Measurements from ENCODE around the gene PLEKHN1. TPM values are rescaled to one million over a fixed set of nuclear protein-coding genes. Genes with fewer than 3 reads are reported as not detected.
"Not testable (repeated sequence)": the region's sequence is repeated elsewhere in the genome, so short reads cannot be mapped to it uniquely, and the experiment has no call there.

PLEKHN1 gene
- total and polyA plus RNA-seq, 5 experiments from 2014 or later: 0.19 to 0.93 (median 0.60) TPM; not detected in 2

- POLR2A ChIA-PET, H3K36me3 Mint-ChIP-seq, DNase-seq, H3K9me3 Mint-ChIP-seq, H3K27ac Mint-ChIP-seq, ATAC-seq, H3K4me3 Mint-ChIP-seq: not testable (repeated sequence)
- Mint-ChIP-seq H3K27me3 (peaks cover 2 to 20% (median 8%) of the 10 kb centered on the region in 5 donors), H3K4me1 (peaks cover 10 to 40% (median 30%) of the 10 kb centered on the region in 4 donors)
Observed at GRCh38 chr1:1010131-1010530, 43.8 kb downstream of the PLEKHN1 start.

DNA sequence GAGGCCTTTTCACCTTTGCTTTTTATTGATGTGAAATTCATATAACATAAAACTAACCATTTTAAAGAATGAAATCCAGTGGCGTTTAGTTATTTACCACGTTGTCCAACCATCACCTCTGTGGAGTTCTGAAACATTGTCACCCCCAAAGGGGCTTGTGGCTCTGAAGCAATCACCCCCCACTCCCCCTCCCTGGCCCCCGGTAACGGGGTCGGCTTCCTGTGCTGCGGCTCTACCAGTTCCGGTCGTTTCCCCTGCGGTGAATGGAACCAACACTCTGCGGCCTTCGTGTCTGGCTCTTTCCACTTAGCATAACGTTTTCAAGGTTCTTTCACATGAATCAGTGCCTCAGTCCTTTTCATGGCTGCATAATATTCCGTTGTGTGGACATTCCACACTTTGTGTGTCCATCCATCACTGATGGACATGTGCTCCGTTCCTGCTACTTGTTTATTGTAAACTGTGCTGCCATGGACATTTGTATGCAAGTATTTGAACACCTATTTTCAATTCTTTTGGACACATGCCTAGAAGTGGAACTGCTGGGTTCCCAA is 45.2 kb downstream of the PLEKHN1 start:
- Mint-ChIP-seq H3K4me3 (peak overlapping the region in 4 of 10 donors; percentile 6 to 53 (median 38)), H3K9me3 (no peaks in the 10 kb centered on the region), H3K27me3 (peaks cover 0 to 10% (median 5%) of the 10 kb centered on the region in 5 donors), H3K36me3 (no peaks in the 10 kb centered on the region), H3K4me1 (peaks cover 8 to 40% (median 28%) of the 10 kb centered on the region in 4 donors), H3K27ac (peak overlapping the region in 7 of 10 donors; percentile 39 to 77 (median 69))
- ATAC-seq: no peak
- POLR2A ChIA-PET: no interaction called here
- DNase-seq: peak in 1 of 10 donors; percentile 16

- Mint-ChIP-seq H3K27ac (peak overlapping the region; percentile 98 to 100 (median 98)), H3K4me3 (peak overlapping the region; percentile 92 to 99 (median 97)), H3K4me1 (peaks cover 13 to 48% (median 35%) of the 10 kb centered on the region in 4 donors)
- ATAC-seq: peak; percentile 1 to 5
- POLR2A ChIA-PET: interaction anchor here (0.6 to 3.5 kb wide), 18 partner anchors 8 to 1469 kb away, joined by 3 to 26 read pairs (median 4); partner anchors contain the start of genes AURKAIP1, C1orf159 and PLEKHN1
- DNase-seq, H3K36me3 Mint-ChIP-seq, H3K27me3 Mint-ChIP-seq, H3K9me3 Mint-ChIP-seq: not testable (repeated sequence)
Observed at GRCh38 chr1:1012736-1013104, 46.4 kb downstream of the PLEKHN1 start.

DNA sequence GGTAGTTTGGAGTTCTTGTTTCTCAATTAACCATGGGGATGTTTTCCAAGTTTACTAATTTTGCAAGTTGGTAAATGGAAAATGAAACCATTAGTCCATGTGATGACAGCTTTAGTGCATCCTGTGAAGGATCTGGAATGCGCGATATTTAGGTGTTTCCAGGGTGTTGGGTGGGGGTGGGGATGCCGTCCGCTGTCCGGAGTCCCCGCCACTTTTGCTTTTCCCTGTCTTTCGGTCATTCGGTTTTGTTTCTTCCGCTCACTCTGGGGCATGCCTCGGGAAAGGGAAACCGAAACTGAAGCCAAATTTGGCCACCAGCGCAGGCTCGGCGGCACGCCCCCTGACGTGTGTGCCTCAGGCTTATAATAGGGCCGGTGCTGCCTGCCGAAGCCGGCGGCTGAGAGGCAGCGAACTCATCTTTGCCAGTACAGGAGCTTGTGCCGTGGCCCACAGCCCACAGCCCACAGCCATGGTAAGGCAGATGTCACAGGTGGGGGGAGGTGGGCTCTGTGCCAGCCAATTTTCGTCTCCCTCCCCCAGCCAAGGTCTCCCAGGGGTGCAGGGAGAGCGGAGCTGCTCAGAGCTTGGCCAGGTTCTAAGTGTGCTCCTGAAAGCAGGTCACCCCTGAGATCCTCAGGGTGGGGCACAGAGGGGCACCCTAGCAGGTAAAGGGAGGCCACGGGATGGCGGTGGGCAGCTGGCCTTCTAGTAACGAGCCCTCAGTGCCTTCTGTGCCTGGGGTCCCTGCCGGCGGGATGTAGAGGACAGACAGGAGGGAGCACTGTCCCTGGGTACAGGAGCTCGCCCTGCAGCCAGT is 47.0 kb downstream of the PLEKHN1 start, which contains the start of gene ISG15:
ISG15 (plus strand) TSS at position 393 of the 817 bp plus-strand sequence; CDS start at position 470, 77 bp downstream.
- Mint-ChIP-seq H3K4me1 (peaks cover 13 to 49% (median 37%) of the 10 kb centered on the region in 4 donors), H3K9me3 (no peaks in the 10 kb centered on the region), H3K27me3 (peaks cover 0 to 4% (median 0%) of the 10 kb centered on the region in 5 donors), H3K27ac (peak within 1 kb of the TSS; percentile 98 to 100 (median 98)), H3K36me3 (peaks cover 0 to 1% (median 0%) of the 10 kb centered on the region in 3 donors), H3K4me3 (peak within 1 kb of the TSS; percentile 92 to 99 (median 97))
- POLR2A ChIA-PET: interaction anchor here (0.6 to 3.5 kb wide), 24 partner anchors 8 to 1469 kb away, joined by 3 to 26 read pairs (median 4); partner anchors contain the start of genes AURKAIP1, C1orf159 and PLEKHN1
- peak; percentile 78 to 94 (median 86) for DNase-seq
- ATAC-seq: peak; percentile 96 to 97

- peaks cover 13 to 50% (median 38%) of the 10 kb centered on the region in 4 donors for H3K4me1 Mint-ChIP-seq
Observed at GRCh38 chr1:1013922-1014648, 47.8 kb downstream of the PLEKHN1 start.

GRCh38 chr1:1014799-1015681 is 48.8 kb downstream of the PLEKHN1 start:
- peak in 1 of 10 donors; percentile 37 for DNase-seq

More at GRCh38 chr1:1013922-1014648, 47.8 kb downstream of the PLEKHN1 start:
- Mint-ChIP-seq H3K4me3 (peak overlapping the region; percentile 92 to 99 (median 97)), H3K27me3 (no peaks in the 10 kb centered on the region), H3K36me3 (peaks cover 0 to 1% (median 0%) of the 10 kb centered on the region in 3 donors), H3K9me3 (no peaks in the 10 kb centered on the region), H3K27ac (peak overlapping the region; percentile 98 to 100 (median 98))
- DNase-seq (peak in 1 of 10 donors; percentile 63), ATAC-seq (no peak)
- POLR2A ChIA-PET: interaction anchor here (0.9 to 3.5 kb wide), 17 partner anchors 8 to 338 kb away, joined by 3 to 26 read pairs (median 4); partner anchors contain the start of genes C1orf159 and PLEKHN1

DNA sequence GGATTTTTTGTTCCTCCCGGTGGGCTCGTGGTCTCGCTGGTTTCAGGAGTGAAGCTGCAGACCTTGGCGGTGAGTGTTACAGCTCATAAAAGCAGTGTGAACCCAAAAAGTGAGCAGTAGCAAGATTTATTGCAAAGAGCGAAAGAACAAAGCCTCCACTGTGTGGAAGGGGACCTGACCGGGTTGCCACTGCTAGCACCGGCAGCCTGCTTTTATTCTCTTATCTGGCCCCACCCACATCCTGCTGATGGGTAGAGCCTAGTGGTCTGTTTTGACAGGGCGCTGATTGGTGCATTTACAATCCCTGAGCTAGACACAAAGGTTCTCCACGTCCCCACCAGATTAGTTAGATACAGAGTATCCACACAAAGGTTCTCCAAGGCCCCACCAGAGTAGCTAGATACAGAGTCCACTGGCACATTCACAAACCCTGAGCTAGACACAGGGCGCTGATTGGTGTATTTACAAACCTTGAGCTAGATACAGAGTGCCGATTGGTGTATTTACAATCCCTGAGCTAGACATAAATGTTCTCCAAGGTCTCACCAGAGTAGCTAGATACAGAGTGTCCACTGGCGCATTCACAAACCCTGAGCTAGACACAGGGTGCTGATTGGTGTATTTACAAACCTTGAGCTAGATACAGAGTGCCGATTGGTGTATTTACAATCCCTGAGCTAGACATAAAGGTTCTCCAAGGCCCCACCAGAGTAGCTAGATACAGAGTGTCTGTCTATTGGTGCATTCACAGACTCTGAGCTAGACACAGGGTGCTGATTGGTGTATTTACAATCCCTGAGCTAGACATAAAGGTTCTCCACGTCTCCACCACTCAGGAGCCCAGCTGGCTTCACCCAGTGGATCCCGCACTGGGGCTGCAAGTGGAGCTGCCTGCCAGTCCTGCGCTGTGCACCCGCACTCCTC is 51.4 kb downstream of the PLEKHN1 start:
- Mint-ChIP-seq H3K4me3 (peak overlapping the region; percentile 32 to 79 (median 64)), H3K4me1 (peaks cover 13 to 47% (median 37%) of the 10 kb centered on the region in 4 donors), H3K27ac (peak overlapping the region in 9 of 10 donors; percentile 72 to 86 (median 77))
- H3K27me3 Mint-ChIP-seq, H3K9me3 Mint-ChIP-seq, ATAC-seq, H3K36me3 Mint-ChIP-seq: not testable (repeated sequence)
- POLR2A ChIA-PET: interaction anchor here (1.0 kb wide), 1 partner anchor 62 kb away, joined by 3 read pairs; no protein-coding TSS in a partner anchor
- peak in 1 of 10 donors; percentile 40 for DNase-seq

More at GRCh38 chr1:1014799-1015681, 48.8 kb downstream of the PLEKHN1 start:
- H3K27ac Mint-ChIP-seq: peak overlapping the region in 9 of 10 donors; percentile 82 to 100 (median 98)
- no peaks in the 10 kb centered on the region for H3K9me3 Mint-ChIP-seq
- peaks cover 13 to 51% (median 38%) of the 10 kb centered on the region in 4 donors for H3K4me1 Mint-ChIP-seq
- ATAC-seq: no peak
- POLR2A ChIA-PET: interaction anchor here (1.2 to 3.5 kb wide), 7 partner anchors 10 to 337 kb away, joined by 3 to 26 read pairs (median 6); no protein-coding TSS in a partner anchor
- H3K27me3 Mint-ChIP-seq: no peaks in the 10 kb centered on the region
- peak overlapping the region; percentile 18 to 99 (median 97) for H3K4me3 Mint-ChIP-seq
- peaks cover 0 to 1% (median 0%) of the 10 kb centered on the region in 3 donors for H3K36me3 Mint-ChIP-seq

DNA sequence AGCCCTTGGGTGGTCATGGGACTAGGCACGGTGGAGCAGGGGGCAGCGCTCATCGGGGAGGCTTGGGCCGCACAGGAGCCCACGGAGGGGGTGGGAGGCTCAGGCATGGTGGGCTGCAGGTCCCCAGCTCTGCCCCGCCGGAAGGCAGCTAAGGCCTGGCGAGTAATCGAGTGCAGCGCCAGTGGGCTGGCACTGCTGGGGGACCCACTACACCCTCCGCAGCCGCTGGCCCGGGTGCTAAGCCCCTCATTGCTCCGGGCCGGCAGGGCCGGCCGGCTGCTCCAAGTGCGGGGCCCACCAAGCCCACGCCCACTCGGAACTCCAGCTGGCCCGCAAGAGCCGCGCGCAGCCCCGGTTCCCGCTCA is 52.0 kb downstream of the PLEKHN1 start:
- Mint-ChIP-seq H3K4me1 (peaks cover 12 to 43% (median 36%) of the 10 kb centered on the region in 4 donors), H3K4me3 (peak overlapping the region in 3 of 10 donors; percentile 14 to 62 (median 56))
- not testable (repeated sequence) for ATAC-seq, H3K27me3 Mint-ChIP-seq, H3K36me3 Mint-ChIP-seq, DNase-seq, H3K27ac Mint-ChIP-seq, H3K9me3 Mint-ChIP-seq
- POLR2A ChIA-PET: interaction anchor here (1.0 to 1.4 kb wide), 4 partner anchors 12 to 98 kb away, joined by 3 to 6 read pairs (median 4); partner anchors contain the start of gene C1orf159

GRCh38 chr1:1019122-1019999 is 53.1 kb downstream of the PLEKHN1 start:
- peak overlapping the region in 5 of 10 donors; percentile 7 to 71 (median 37) for H3K27ac Mint-ChIP-seq
- ATAC-seq: peak; percentile 77
- peaks cover 0 to 1% (median 0%) of the 10 kb centered on the region in 3 donors for H3K36me3 Mint-ChIP-seq
- POLR2A ChIA-PET: interaction anchor here (0.5 to 1.4 kb wide), 8 partner anchors 13 to 884 kb away, joined by 3 to 7 read pairs (median 3); partner anchors contain the start of gene C1orf159
- no peaks in the 10 kb centered on the region for H3K9me3 Mint-ChIP-seq
- H3K4me1 Mint-ChIP-seq: peaks cover 8 to 33% (median 26%) of the 10 kb centered on the region in 4 donors
- peak overlapping the region; percentile 36 to 78 (median 62) for H3K4me3 Mint-ChIP-seq
- DNase-seq: peak; percentile 66 to 87 (median 84)
- no peaks in the 10 kb centered on the region for H3K27me3 Mint-ChIP-seq

All from naive thymus-derived CD8-positive, alpha-beta T cell (primary cell).